HepG2 (cell line): ENCODE results near the gene BABAM2. TPM values are rescaled to one million over a fixed set of nuclear protein-coding genes. Genes with fewer than 3 reads are reported as not detected.
A peak's percentile ranks its signal among the peaks of the same experiment; 100 is the strongest.

Experiments
- ATAC-seq: fragments of 200-7000 bp; cut with Tn5 transposase; 3 replicates; pipeline ENCODE4 v1.9.1; 2020; ENCODE audit warnings: mild to moderate bottlenecking, moderate library complexity
- BruUV-seq: library from RNA; stranded (reverse); fragments of 400-500 nt; replicated peaks from 2 replicates; lab custom pipeline; 2021; lab: Mats Ljungman, UMichigan
- CTCF ChIA-PET: fragments of 300-600 bp; formaldehyde crosslinking; extraction: SDS; loops from one replicate; lab custom pipeline; 2021; ENCODE audit warnings: low total read pairs, inconsistent platforms, low intra/inter-chr PET ratio; lab: Yijun Ruan, JAX
- POLR2A ChIA-PET: fragments of 350-600 bp; sonication (Branson Sonifier 250); formaldehyde crosslinking; loops from one replicate; lab custom pipeline; 2020; ENCODE audit warnings: antibody characterized with exemption, inconsistent platforms; lab: Yijun Ruan, JAX
- DNase-seq: peaks from one replicate; pipeline ENCODE4 v3.0.0-alpha.2; 2015; ENCODE audit warnings: low spot score
- FAIRE-seq: peaks from 3 replicates; lab custom pipeline; 2011; peaks lifted over from hg19 to GRCh38; lab: Jason Lieb, UNC
- H2AFZ ChIP-seq: one replicate; pipeline ENCODE4 v1.6.1; 2011; ENCODE audit warnings: low read length, inconsistent platforms
- H3K27ac ChIP-seq: fragments of 300-600 bp; 3 replicates; pipeline ENCODE4 v1.8.0; 2011; ENCODE audit warnings: mixed run types, mild to moderate bottlenecking, mixed read lengths, low read length, inconsistent platforms; ENCODE audit not compliant: insufficient read depth; ENCODE audit errors: extremely low read length
- H3K27me3 ChIP-seq, 2 experiments: fragments of 200-600 bp in 1 of 2; 2 replicates in 1 of 2; 3 replicates in 1 of 2; pipeline versions ENCODE4 v1.6.0 to v1.8.0; 2011; ENCODE audit warnings: low read length in 2 of 2, mild to moderate bottlenecking in 2 of 2, moderate library complexity in 2 of 2, inconsistent platforms in 1 of 2; ENCODE audit not compliant: insufficient read depth in 2 of 2, control insufficient read depth in 1 of 2
- H3K36me3 ChIP-seq, 2 experiments: fragments of 200-600 bp in 1 of 2; replicated peaks in 1 of 2; 2 replicates in 1 of 2; 3 replicates in 1 of 2; pipeline versions ENCODE4 v1.5.1 to v1.8.0; 2011; ENCODE audit warnings: low read length in 2 of 2, inconsistent platforms in 1 of 2; ENCODE audit not compliant: insufficient read depth in 2 of 2, control insufficient read depth in 1 of 2
- H3K4me1 ChIP-seq: 2 replicates; pipeline ENCODE4 v1.5.1; 2012; ENCODE audit warnings: low read length, inconsistent platforms; ENCODE audit not compliant: insufficient read depth
- H3K4me2 ChIP-seq: 2 replicates; pipeline ENCODE4 v1.6.0; 2011; ENCODE audit warnings: low read depth, low read length, inconsistent platforms
- H3K4me3 ChIP-seq, 3 experiments: fragments of 200-600 bp in 1 of 3; sonication (generic), shearing (Covaris generic) in 1 of 3; replicated peaks in 1 of 3; 2 replicates each; pipeline ENCODE4 v1.5.1; 2011 to 2016; ENCODE audit warnings: low read length in 3 of 3, inconsistent platforms in 2 of 3, low read depth in 2 of 3, mild to moderate bottlenecking in 2 of 3, control low read depth in 1 of 3, mixed read lengths in 1 of 3; ENCODE audit not compliant: insufficient read depth in 1 of 3
- H3K79me2 ChIP-seq: one replicate; pipeline ENCODE4 v1.6.1; 2011; ENCODE audit warnings: low read length, inconsistent platforms; ENCODE audit not compliant: insufficient read depth
- H3K9ac ChIP-seq: 2 replicates; pipeline ENCODE4 v1.6.0; 2011; ENCODE audit warnings: mild to moderate bottlenecking, low read depth, low read length, inconsistent platforms; ENCODE audit not compliant: insufficient read depth
- H3K9me3 ChIP-seq: 2 replicates; pipeline ENCODE4 v1.5.1; 2012; ENCODE audit warnings: mild to moderate bottlenecking, low read length
- H4K20me1 ChIP-seq: 2 replicates; pipeline ENCODE4 v1.6.0; 2011; ENCODE audit warnings: inconsistent platforms, mild to moderate bottlenecking, low read length, moderate library complexity; ENCODE audit not compliant: insufficient read depth
- ATF4 ChIP-seq, 2 experiments: fragments of 450-650 bp in 1 of 2; sonication (generic) in 1 of 2; formaldehyde crosslinking; IDR thresholded peaks; 2 replicates each; pipeline versions ENCODE4 v1.5.0 to v1.8.0; 2020 to 2022; ENCODE audit warnings: mild to moderate bottlenecking in 1 of 2, missing genetic modification reagents in 1 of 2
- BCL3 ChIP-seq: sonication (generic); formaldehyde crosslinking; IDR thresholded peaks from 2 replicates; pipeline ENCODE4 v1.5.1; 2020; ENCODE audit warnings: mild to moderate bottlenecking, missing genetic modification reagents, moderate library complexity
- CEBPB ChIP-seq: IDR thresholded peaks from 2 replicates; pipeline ENCODE4 v1.6.1; 2011; ENCODE audit warnings: low read depth, low read length, improper control_type of control experiment, borderline replicate concordance
- DMTF1 ChIP-seq: sonication (generic); formaldehyde crosslinking; IDR thresholded peaks from 2 replicates; pipeline ENCODE4 v1.4.0; 2020; ENCODE audit warnings: mild to moderate bottlenecking, missing genetic modification reagents
- ELF4 ChIP-seq: sonication (generic); formaldehyde crosslinking; IDR thresholded peaks from 2 replicates; pipeline ENCODE4 v1.5.0; 2020; ENCODE audit warnings: missing genetic modification reagents, mild to moderate bottlenecking, moderate library complexity, borderline replicate concordance
- HNRNPUL1 ChIP-seq: fragments of 200-400 bp; formaldehyde crosslinking; IDR thresholded peaks from 2 replicates; pipeline ENCODE4 v1.6.1; 2017; ENCODE audit warnings: low read depth, mild to moderate bottlenecking, low read length, moderate library complexity
- KDM3A ChIP-seq: IDR thresholded peaks from 2 replicates; pipeline ENCODE4 v1.6.1; 2018; ENCODE audit warnings: low read depth, missing compliant biosample characterization
- KDM5A ChIP-seq: fragments of 200-600 bp; sonication (generic); IDR thresholded peaks from 2 replicates; pipeline ENCODE4 v1.7.0; 2018; ENCODE audit warnings: antibody characterized with exemption, mild to moderate bottlenecking, low read length, borderline replicate concordance
- MXI1 ChIP-seq: IDR thresholded peaks from 3 replicates; pipeline ENCODE4 v1.6.1; 2012; ENCODE audit warnings: low read depth, low read length, inconsistent platforms, borderline replicate concordance
- SAFB2 ChIP-seq: sonication (generic); formaldehyde crosslinking; IDR thresholded peaks from 2 replicates; pipeline ENCODE4 v1.5.1; 2020; ENCODE audit warnings: missing genetic modification reagents, low read depth, mild to moderate bottlenecking, borderline replicate concordance
- ZBTB37 ChIP-seq: sonication (generic); formaldehyde crosslinking; IDR thresholded peaks from 2 replicates; pipeline ENCODE4 v1.4.0; 2020; ENCODE audit warnings: mild to moderate bottlenecking, missing genetic modification reagents
- ZFYVE20 ChIP-seq: sonication (generic); formaldehyde crosslinking; IDR thresholded peaks from 2 replicates; pipeline ENCODE4 v1.8.0; 2023; ENCODE audit warnings: low read depth, mild to moderate bottlenecking, moderate library complexity, missing genetic modification reagents, borderline replicate concordance
- ZMYM3 ChIP-seq: sonication (generic); formaldehyde crosslinking; IDR thresholded peaks from 2 replicates; pipeline ENCODE4 v1.5.1; 2020; ENCODE audit warnings: mild to moderate bottlenecking, missing genetic modification reagents
- ZNF792 ChIP-seq: IDR thresholded peaks from 2 replicates; pipeline ENCODE4 v1.6.1; 2016
- ZNF841 ChIP-seq: sonication (generic); formaldehyde crosslinking; IDR thresholded peaks from 2 replicates; pipeline ENCODE4 v1.8.1; 2023; ENCODE audit warnings: missing genetic modification reagents, borderline replicate concordance
- WGBS: methylation state at CpG from one replicate; pipeline ENCODE4 v1.1.6; 2017; ENCODE audit warnings: low lambda C conversion rate; 5-methylcytosine and 5-hydroxymethylcytosine counted together
- in situ Hi-C: cut with HindIII; loops from 2 replicates; pipeline ENCODE4 v1.10.0; 2017; ENCODE audit warnings: low pct_unique_long_range_greater_than_20kb; ENCODE audit not compliant: extremely low pct_ligation_motif_present
- intact Hi-C: fragments of 100-400 bp; cut with micrococcal nuclease; formaldehyde crosslinking; loops from one replicate; pipeline ENCODE4 v1.10.0; 2022; ENCODE audit not compliant: unreplicated experiment
- polyA plus RNA-seq, 8 experiments: library from polyadenylated mRNA; depleted of rRNA in 3 of 8; stranded (reverse) in 7 of 8; unstranded in 1 of 8; fragments of >200 nt; fragmentation: Illumina TruSeq in 4 of 8; extraction: Trizol in 4 of 8; gene quantifications; 2 replicates each; pipeline versions ENCODE4 v1.2.1 to v1.2.3, GENCODE V29; 2011 to 2016; ENCODE audit warnings: low read depth in 4 of 8, missing spikeins in 1 of 8, mixed read lengths in 1 of 8; ENCODE audit not compliant: insufficient read depth in 1 of 8
- total RNA-seq, 5 experiments: library from RNA; depleted of rRNA; stranded (reverse); fragments of >200 nt; fragmentation: Illumina TruSeq; extraction: Trizol; gene quantifications; 2 replicates each; pipeline ENCODE4 v1.2.3, GENCODE V29; 2016; ENCODE audit warnings: low read depth in 1 of 5
- TF ChIP-seq, protein P1 (sequence below): sonication (generic); formaldehyde crosslinking; IDR thresholded peaks from 2 replicates; pipeline ENCODE4 v1.4.0; 2020; ENCODE audit warnings: low read depth, mild to moderate bottlenecking, missing genetic modification reagents

BABAM2 gene
- total and polyA plus RNA-seq, 2 of the 13 experiments (the other 11 are each of a cell fraction or from before 2014, with no cell fraction given): 24.9 to 28.0 TPM

GRCh38 chr2:27929916-27930486, 39.5 kb downstream of the BABAM2 start:
- H3K27ac ChIP-seq: peak overlapping the region; percentile 24
- H3K27me3 ChIP-seq: no peaks in the 10 kb centered on the region
- no peaks in the 10 kb centered on the region for H3K9me3 ChIP-seq
- BruUV-seq: no TSS peak
- no peaks in the 10 kb centered on the region for H4K20me1 ChIP-seq
- 53% methylated on average over 11 of the region's 11 CpGs for WGBS
- intact Hi-C loops: loop anchor here (5.0 kb wide), 1 partner anchor 38 kb away; the partner anchor contains the start of genes BABAM2 and RBKS
- peak; percentile 72 for FAIRE-seq
- H2AFZ ChIP-seq: no peak overlapping the region
- no peak overlapping the region for H3K4me3 ChIP-seq
- H3K4me2 ChIP-seq: peak overlapping the region; percentile 43
- no peak overlapping the region for H3K9ac ChIP-seq
- peak; percentile 72 for DNase-seq
- ChIA-PET POLR2A (no interaction called here), CTCF (no interaction called here)
- H3K4me1 ChIP-seq: peaks cover 31% of the 10 kb centered on the region
- no peaks in the 10 kb centered on the region for H3K79me2 ChIP-seq
- H3K36me3 ChIP-seq: peaks cover 0 to 5% of the 10 kb centered on the region in 2 experiments; a peak in 1 of 5 replicates
- in situ Hi-C loops: no loop called here
- peak; percentile 67 for ATAC-seq
- TF ChIP-seq SAFB2 (no peak), ATF4 (CRISPR knock-in tag; IDR thresholded peaks at IDR 0.05) (no peak), KDM5A (0 out of 2 replicates have a peak, but pooled peaks have one; percentile 33), ZFYVE20 (CRISPR knock-in tag) (no peak), MXI1 (no peak), DMTF1 (no peak), ZNF841 (CRISPR knock-in tag) (no peak), HNRNPUL1 (no peak), KDM3A (CRISPR knock-in tag) (no peak), ELF4 (no peak), BCL3 (CRISPR knock-in tag) (no peak), ZMYM3 (CRISPR knock-in tag) (no peak), ZNF792 (CRISPR knock-in tag) (no peak), CEBPB (no peak), ZBTB37 (CRISPR knock-in tag) (no peak)
- TF ChIP-seq, protein P1, sequence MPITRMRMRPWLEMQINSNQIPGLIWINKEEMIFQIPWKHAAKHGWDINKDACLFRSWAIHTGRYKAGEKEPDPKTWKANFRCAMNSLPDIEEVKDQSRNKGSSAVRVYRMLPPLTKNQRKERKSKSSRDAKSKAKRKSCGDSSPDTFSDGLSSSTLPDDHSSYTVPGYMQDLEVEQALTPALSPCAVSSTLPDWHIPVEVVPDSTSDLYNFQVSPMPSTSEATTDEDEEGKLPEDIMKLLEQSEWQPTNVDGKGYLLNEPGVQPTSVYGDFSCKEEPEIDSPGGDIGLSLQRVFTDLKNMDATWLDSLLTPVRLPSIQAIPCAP (CRISPR knock-in tag): no peak
